GM13977 (cell line): Measurements from ENCODE around the gene EEF1E1.
A peak's percentile ranks its signal among the peaks of the same experiment; 100 is the strongest.
"Not testable (repeated sequence)": the region's sequence is repeated elsewhere in the genome, so short reads cannot be mapped to it uniquely, and the experiment has no call there.

ENCODE experiments used
- DNase-seq: peaks from one replicate; pipeline ENCODE4 v3.0.0; 2012; ENCODE audit warnings: low spot score
- CTCF ChIP-seq: IDR thresholded peaks from 2 replicates; pipeline ENCODE4 v1.5.1; 2012; ENCODE audit warnings: mild to moderate bottlenecking, control low read depth; ENCODE audit not compliant: insufficient read depth; ENCODE audit errors: extremely low read depth, missing control alignments
- in situ Hi-C: fragments of 300-500 bp; cut with MboI; formaldehyde crosslinking; loops from one replicate; pipeline ENCODE4 v1.12.0; 2022; ENCODE audit warnings: low sequenced_read_pairs, low pct_unique_long_range_greater_than_20kb, mixed read lengths, inconsistent platforms; ENCODE audit not compliant: unreplicated experiment

EEF1E1 gene

DNA sequence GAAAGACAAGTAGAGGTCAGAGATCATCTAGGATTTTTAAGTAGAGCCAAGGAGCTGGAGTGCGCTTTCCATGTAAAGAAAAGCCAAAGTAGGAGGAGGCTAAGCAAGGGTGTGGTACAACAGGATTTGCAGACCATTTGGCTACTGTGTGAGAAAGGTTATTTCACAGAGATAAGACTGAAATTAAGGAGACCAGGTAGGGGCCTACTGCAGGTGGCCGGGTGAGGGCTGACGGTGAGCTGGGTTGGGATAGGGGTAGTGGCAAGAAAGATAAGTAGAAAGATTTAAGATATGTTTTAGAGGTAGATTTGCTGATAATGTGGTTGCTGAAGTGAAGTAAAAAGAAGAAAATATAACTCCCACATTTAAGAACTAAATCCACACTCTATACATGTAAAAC, 42.0 kb downstream of the EEF1E1 start:
- TF ChIP-seq CTCF, result no peak
- DNase-seq, result no peak
- in situ Hi-C loops, result no loop called here

DNA sequence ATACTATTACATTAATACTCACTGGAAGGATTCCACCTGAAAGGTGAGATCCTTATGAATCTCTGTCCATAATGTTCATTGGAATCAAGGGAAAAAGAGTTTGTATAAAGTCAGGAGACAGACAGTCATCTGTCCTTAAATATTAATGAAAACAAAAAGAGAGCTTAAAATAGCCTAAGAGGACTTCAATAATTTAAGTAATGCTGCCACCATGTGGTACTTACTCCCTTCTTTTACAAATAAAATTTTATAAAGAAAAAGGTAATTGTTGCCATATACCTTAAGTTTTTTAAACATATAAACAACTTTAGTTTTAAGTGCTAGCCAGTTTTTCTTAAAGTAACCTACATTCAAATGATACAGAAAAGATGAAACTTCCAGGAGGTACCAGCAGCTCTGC, 43.2 kb downstream of the EEF1E1 start:
- DNase-seq, result peak; percentile 27
- in situ Hi-C loops, result no loop called here
- TF ChIP-seq CTCF, result peak; percentile 19

DNA sequence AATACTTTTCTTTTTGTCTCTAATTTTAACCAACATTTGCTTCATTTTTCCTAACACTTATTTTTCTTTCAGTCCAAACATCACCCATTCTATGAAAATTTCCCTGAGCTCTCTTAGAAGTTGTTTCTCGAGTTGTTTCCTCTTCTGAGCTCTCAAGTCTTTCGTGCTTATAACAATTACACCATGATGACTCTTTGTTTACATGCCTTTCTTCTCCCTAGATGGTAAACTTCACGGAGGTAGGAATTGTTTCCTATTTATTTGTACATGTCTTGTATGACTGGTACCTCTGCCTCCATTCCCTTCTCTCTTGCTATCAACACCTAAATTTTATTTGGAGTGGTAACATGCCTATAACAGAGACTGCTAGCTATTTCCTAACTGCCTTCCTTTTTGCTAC, 44.6 kb downstream of the EEF1E1 start:
- no peak for DNase-seq
- in situ Hi-C loops, result no loop called here
- TF ChIP-seq CTCF, result no peak

DNA sequence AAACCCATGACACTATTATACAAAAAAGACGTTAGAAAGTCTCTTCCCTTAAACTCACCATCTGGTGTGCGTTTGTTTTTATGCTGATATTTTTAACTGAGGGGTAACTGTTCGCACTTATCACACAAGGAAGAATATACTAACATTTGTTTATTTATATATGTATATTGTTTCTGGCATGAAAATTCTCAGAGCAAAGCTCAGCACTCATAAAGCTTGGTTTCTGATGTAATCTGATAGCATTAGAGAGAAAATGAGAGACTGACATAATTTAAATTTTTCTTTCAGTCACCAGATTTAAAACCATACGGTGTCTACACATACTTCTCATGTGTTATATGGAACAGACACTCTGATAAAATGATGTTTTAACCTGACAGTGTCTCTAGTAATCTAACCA, 45.1 kb downstream of the EEF1E1 start:
- DNase-seq, result no peak
- in situ Hi-C loops, result no loop called here
- TF ChIP-seq CTCF, result no peak

- in situ Hi-C loops, result no loop called here
- DNase-seq, result no peak
- no peak for TF ChIP-seq CTCF
These were observed 48.1 kb downstream of the EEF1E1 start for GRCh38 chr6:8054276-8054675.

GRCh38 chr6:8047541-8048292, 54.6 kb downstream of the EEF1E1 start:
- in situ Hi-C loops, result loop anchor here (25.0 kb wide), 1 partner anchor 760 kb away; no protein-coding TSS in a partner anchor
- no peak for TF ChIP-seq CTCF
- DNase-seq, result no peak

DNA sequence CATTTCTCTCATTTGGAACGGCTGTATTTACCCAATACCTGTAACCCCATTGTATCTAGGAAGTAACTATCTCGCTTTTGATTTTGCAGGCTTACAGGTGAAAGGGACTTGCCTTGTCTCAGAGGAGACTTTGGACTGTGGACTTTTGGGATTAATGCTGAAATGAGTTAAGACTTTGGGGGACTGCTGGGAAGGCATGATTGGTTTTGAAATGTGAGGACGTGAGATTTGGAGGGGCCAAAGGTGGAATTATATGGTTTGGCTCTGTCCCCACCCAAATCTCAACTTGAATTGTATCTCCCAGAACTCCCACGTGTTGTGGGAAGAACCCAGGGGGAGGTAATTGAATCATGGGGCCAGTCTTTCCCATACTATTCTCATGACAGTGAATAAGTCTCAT, 56.6 kb downstream of the EEF1E1 start:
- not testable (repeated sequence) for DNase-seq
- in situ Hi-C loops, result loop anchor here (25.0 kb wide), 1 partner anchor 758 kb away; no protein-coding TSS in a partner anchor
